Superior temporal gyrus (tissue), 1 donor: ENCODE measurements around the gene ARL16.

ENCODE experiments used
- DNase-seq: peaks from one replicate; pipeline ENCODE4 v3.0.0-alpha.2; 2016; ENCODE audit errors: extremely low spot score

The ARL16 gene

GRCh38 chr17:81683584-81684441 lies at the start of gene ARL16, which contains the start of gene HGS:
Gene ARL16, minus strand, starts transcription at chr17:81683797. Its CDS starts 44 bp downstream, at chr17:81683753.
Gene HGS, plus strand, starts transcription at chr17:81684011. Its CDS starts 56 bp downstream, at chr17:81684067.
- DNase-seq = peak; percentile 99

- no peak for DNase-seq
Observed at GRCh38 chr17:81727324-81728031, 43.9 kb upstream of the ARL16 start.

GRCh38 chr17:81726004-81726403 lies 42.4 kb upstream of the ARL16 start:
- no peak for DNase-seq

- DNase-seq = no peak
Observed at GRCh38 chr17:81725439-81725838, 41.8 kb upstream of the ARL16 start.

GRCh38 chr17:81723651-81724209 lies 40.1 kb upstream of the ARL16 start:
- no peak for DNase-seq

GRCh38 chr17:81722184-81723120 lies 38.9 kb upstream of the ARL16 start:
- no peak for DNase-seq

- DNase-seq = no peak
Observed at GRCh38 chr17:81720267-81721071, 36.9 kb upstream of the ARL16 start.

- DNase-seq = no peak
Observed at GRCh38 chr17:81719410-81720266, 36.0 kb upstream of the ARL16 start.

GRCh38 chr17:81717766-81718089 lies 34.1 kb upstream of the ARL16 start:
- no peak for DNase-seq

- no peak for DNase-seq
Observed at GRCh38 chr17:81717049-81717765, 33.6 kb upstream of the ARL16 start.

- no peak for DNase-seq
Observed at GRCh38 chr17:81716674-81716996, 33.0 kb upstream of the ARL16 start.

- no peak for DNase-seq
Observed at GRCh38 chr17:81715872-81716673, 32.5 kb upstream of the ARL16 start.

- DNase-seq = no peak
Observed at GRCh38 chr17:81715107-81715871, 31.7 kb upstream of the ARL16 start.

GRCh38 chr17:81714412-81715106 lies 31.0 kb upstream of the ARL16 start:
- no peak for DNase-seq

- no peak for DNase-seq
Observed at GRCh38 chr17:81713556-81714411, 30.2 kb upstream of the ARL16 start.

GRCh38 chr17:81713004-81713555 lies 29.5 kb upstream of the ARL16 start:
- DNase-seq = no peak
